H1 (cell line): ENCODE measurements around the gene GRK5. TPM values are rescaled to one million over a fixed set of nuclear protein-coding genes. Genes with fewer than 3 reads are reported as not detected.

ENCODE experiments used
- CEBPB ChIP-seq: IDR thresholded peaks from 2 replicates; pipeline ENCODE4 v1.6.1; 2012; ENCODE audit warnings: low read depth, low read length
- CHD7 ChIP-seq: fragments of 300-600 bp; sonication (generic); IDR thresholded peaks from 2 replicates; pipeline ENCODE4 v1.7.1; 2012; ENCODE audit warnings: low read length, moderate library complexity, mild to moderate bottlenecking, inconsistent platforms; ENCODE audit not compliant: insufficient replicate concordance
- E2F6 ChIP-seq: IDR thresholded peaks from 2 replicates; pipeline ENCODE4 v1.6.1; 2012; ENCODE audit warnings: inconsistent platforms
- HDAC2 ChIP-seq, 2 experiments: fragments of 300-600 bp in 1 of 2; sonication (generic) in 1 of 2; IDR thresholded peaks; 2 replicates each; pipeline ENCODE4 v1.6.1; 2011 to 2012; ENCODE audit warnings: low read depth in 2 of 2, low read length in 2 of 2, mild to moderate bottlenecking in 2 of 2, moderate library complexity in 2 of 2, borderline replicate concordance in 1 of 2, inconsistent platforms in 1 of 2
- POU5F1 ChIP-seq: IDR thresholded peaks from 2 replicates; pipeline ENCODE4 v1.6.1; 2011; ENCODE audit warnings: low read depth, mild to moderate bottlenecking, low read length, moderate library complexity
- SP1 ChIP-seq: IDR thresholded peaks from 2 replicates; pipeline ENCODE4 v1.6.1; 2011; ENCODE audit warnings: low read depth, low read length
- SP4 ChIP-seq: IDR thresholded peaks from 2 replicates; pipeline ENCODE4 v1.6.1; 2012; ENCODE audit warnings: low read length, inconsistent platforms
- polyA plus RNA-seq, 7 experiments: library from polyadenylated mRNA; depleted of rRNA in 3 of 7; stranded (reverse) in 5 of 7; unstranded in 2 of 7; fragments of >200 nt in 5 of 7; fragments of 200-250 nt in 2 of 7; gene quantifications; 1 replicate in 5 of 7; 2 replicates in 1 of 7; 4 replicates in 1 of 7; pipeline versions ENCODE4 v1.2.1 to v1.2.3, GENCODE V29; 2011 to 2013; ENCODE audit warnings: missing spikeins in 2 of 7, mixed read lengths in 2 of 7
- total RNA-seq: library from RNA; stranded (reverse); fragmentation: NEBNext Ultra II Directional; extraction: Animal tissue kit (Norgen Biotek cat#: 25700); gene quantifications from 2 replicates; pipeline ENCODE4 v1.2.1, GENCODE V29; 2021

GRK5 gene
- total and polyA plus RNA-seq, 2 of the 8 experiments (the other 6 are each of a cell fraction or from before 2014, with no cell fraction given) = 0.54 to 2.5 TPM

GRCh38 chr10:119393019-119393418 lies 185.6 kb downstream of the GRK5 start (continued):
- TF ChIP-seq CHD7 = no peak
- no peak for TF ChIP-seq CEBPB
- TF ChIP-seq HDAC2 (IDR thresholded peaks at IDR 0.05; ENCODE audit: borderline replicate concordance in 1 of 2, low read depth in 2 of 2, low read length in 2 of 2) = no peak
- no peak for TF ChIP-seq POU5F1
- no peak for TF ChIP-seq E2F6
- TF ChIP-seq SP4 = no peak
- no peak for TF ChIP-seq SP1
